Left lung (tissue), 10 donors: ENCODE measurements around the gene ARL4D. TPM values are rescaled to one million over a fixed set of nuclear protein-coding genes. Genes with fewer than 3 reads are reported as not detected.
"Not testable (repeated sequence)": the region's sequence is repeated elsewhere in the genome, so short reads cannot be mapped to it uniquely, and the experiment has no call there.

ENCODE experiments used
- ATAC-seq: fragments of 200-7000 bp; cut with Tn5 transposase; one replicate; pipeline ENCODE4 v1.9.1; 2020; ENCODE audit warnings: moderate library complexity
- DNase-seq, 4 donors: peaks; one replicate each; pipeline ENCODE4 v3.0.0-alpha.2; 2013 to 2020
- H3K27ac ChIP-seq, 2 donors: fragments of 200-600 bp; sonication (generic) in 1 of 2; one replicate each; pipeline versions ENCODE4 v1.5.0 to v1.8.0; 2020 to 2021
- H3K27me3 ChIP-seq, 2 donors: fragments of 200-600 bp; sonication (generic) in 1 of 2; one replicate each; pipeline versions ENCODE4 v1.5.0 to v1.8.0; 2020 to 2021
- H3K36me3 ChIP-seq, 2 donors: fragments of 200-600 bp; sonication (generic) in 1 of 2; one replicate each; pipeline versions ENCODE4 v1.5.0 to v1.8.0; 2020 to 2021
- H3K4me1 ChIP-seq, 2 donors: fragments of 200-600 bp; one replicate each; pipeline ENCODE4 v1.8.0; 2021
- H3K4me3 ChIP-seq, 2 donors: fragments of 200-600 bp; sonication (generic) in 1 of 2; one replicate each; pipeline versions ENCODE4 v1.5.0 to v1.8.0; 2020 to 2021; ENCODE audit warnings: mild to moderate bottlenecking in 1 of 2
- H3K9me3 ChIP-seq, 2 donors: fragments of 200-600 bp; sonication (generic) in 1 of 2; one replicate each; pipeline versions ENCODE4 v1.5.0 to v1.8.0; 2020 to 2021
- intact Hi-C, 2 donors: fragments of 100-400 bp; cut with DNase I; formaldehyde crosslinking; loops; one replicate each; pipeline versions ENCODE4 v1.11.2 to v1.14.2; 2022
- polyA plus RNA-seq, 6 donors: library from polyadenylated mRNA; unstranded; fragments of 120-200 nt; gene quantifications; one replicate each; pipeline ENCODE4 v1.2.1, GENCODE V29; 2013; ENCODE audit not compliant: insufficient read length in 6 of 6
- total RNA-seq, 2 donors: library from RNA; stranded (reverse); fragmentation: NEBNext Ultra II Directional; extraction: Animal tissue kit (Norgen Biotek cat#: 25700); gene quantifications; one replicate each; pipeline ENCODE4 v1.2.1, GENCODE V29; 2021
- TF ChIP-seq, protein P1 (sequence below), 2 donors: fragments of 200-600 bp; sonication (generic) in 1 of 2; IDR thresholded peaks; one replicate each; pipeline versions ENCODE4 v1.5.0 to v1.8.0; 2021; ENCODE audit warnings: antibody characterized with exemption in 2 of 2
- donor health status: DM: no; HTN: yes; CAD: no.
- donor health status: DM: no; HTN: no; CAD: no.

Gene ARL4D
- total and polyA plus RNA-seq, 8 donors = 5.9 to 13.0 (median 9.7) TPM

DNA sequence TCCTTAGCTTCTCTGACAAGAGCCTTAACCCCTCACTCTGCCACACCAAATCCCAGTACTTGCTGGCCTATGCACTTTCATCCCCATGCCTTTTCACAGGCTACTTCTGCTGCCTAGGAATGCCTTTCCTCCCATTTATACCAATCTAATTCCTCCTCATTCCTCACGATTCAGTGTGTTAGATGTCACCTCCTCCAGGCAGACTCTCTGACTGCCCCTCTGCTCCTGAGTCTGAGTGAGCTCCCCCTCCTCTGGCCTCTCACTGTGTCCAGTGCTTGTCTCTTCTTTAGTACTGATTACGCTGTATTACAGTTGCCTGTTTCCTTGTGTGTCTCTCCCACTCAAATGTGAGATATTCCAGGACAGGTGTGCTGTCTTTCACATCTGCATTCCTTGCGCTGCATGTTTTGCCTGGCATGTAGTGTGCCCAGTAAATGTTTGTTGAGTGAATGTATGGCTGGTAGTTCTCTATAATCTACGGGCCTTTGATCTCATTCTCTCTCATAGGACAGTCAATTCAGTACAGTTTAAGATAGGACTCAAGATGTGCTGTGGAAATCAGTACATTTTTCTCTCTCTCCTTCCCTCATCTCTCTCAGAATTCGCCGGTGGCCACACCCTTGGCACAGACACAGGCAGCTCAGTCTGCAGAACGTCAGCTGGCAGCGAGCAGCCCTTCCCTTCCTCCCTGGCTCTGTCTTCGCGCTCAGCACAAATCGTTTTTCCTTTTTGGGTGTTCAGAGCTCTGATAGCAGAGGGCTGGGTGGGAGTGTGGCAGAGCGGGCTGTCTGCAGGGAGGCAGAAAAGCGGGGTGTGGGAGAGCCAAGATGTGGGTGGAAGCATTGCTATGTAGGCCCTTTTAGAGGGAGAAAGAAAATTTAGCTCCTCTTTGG is 18.5 kb downstream of the ARL4D start:
- TF ChIP-seq, protein P1, sequence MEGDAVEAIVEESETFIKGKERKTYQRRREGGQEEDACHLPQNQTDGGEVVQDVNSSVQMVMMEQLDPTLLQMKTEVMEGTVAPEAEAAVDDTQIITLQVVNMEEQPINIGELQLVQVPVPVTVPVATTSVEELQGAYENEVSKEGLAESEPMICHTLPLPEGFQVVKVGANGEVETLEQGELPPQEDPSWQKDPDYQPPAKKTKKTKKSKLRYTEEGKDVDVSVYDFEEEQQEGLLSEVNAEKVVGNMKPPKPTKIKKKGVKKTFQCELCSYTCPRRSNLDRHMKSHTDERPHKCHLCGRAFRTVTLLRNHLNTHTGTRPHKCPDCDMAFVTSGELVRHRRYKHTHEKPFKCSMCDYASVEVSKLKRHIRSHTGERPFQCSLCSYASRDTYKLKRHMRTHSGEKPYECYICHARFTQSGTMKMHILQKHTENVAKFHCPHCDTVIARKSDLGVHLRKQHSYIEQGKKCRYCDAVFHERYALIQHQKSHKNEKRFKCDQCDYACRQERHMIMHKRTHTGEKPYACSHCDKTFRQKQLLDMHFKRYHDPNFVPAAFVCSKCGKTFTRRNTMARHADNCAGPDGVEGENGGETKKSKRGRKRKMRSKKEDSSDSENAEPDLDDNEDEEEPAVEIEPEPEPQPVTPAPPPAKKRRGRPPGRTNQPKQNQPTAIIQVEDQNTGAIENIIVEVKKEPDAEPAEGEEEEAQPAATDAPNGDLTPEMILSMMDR (IDR thresholded peaks at IDR 0.05) = no peak
- Histone ChIP-seq H3K4me1 (peaks cover 0 to 9% of the 10 kb centered on the region in 2 donors), H3K36me3 (no peaks in the 10 kb centered on the region), H3K4me3 (no peak overlapping the region), H3K9me3 (no peaks in the 10 kb centered on the region), H3K27ac (peak overlapping the region; percentile 58 to 65), H3K27me3 (no peaks in the 10 kb centered on the region)
- ATAC-seq (peak; percentile 81), DNase-seq (peak in 2 of 4 donors; percentile 51 to 52)
- intact Hi-C loops = no loop called here

DNA sequence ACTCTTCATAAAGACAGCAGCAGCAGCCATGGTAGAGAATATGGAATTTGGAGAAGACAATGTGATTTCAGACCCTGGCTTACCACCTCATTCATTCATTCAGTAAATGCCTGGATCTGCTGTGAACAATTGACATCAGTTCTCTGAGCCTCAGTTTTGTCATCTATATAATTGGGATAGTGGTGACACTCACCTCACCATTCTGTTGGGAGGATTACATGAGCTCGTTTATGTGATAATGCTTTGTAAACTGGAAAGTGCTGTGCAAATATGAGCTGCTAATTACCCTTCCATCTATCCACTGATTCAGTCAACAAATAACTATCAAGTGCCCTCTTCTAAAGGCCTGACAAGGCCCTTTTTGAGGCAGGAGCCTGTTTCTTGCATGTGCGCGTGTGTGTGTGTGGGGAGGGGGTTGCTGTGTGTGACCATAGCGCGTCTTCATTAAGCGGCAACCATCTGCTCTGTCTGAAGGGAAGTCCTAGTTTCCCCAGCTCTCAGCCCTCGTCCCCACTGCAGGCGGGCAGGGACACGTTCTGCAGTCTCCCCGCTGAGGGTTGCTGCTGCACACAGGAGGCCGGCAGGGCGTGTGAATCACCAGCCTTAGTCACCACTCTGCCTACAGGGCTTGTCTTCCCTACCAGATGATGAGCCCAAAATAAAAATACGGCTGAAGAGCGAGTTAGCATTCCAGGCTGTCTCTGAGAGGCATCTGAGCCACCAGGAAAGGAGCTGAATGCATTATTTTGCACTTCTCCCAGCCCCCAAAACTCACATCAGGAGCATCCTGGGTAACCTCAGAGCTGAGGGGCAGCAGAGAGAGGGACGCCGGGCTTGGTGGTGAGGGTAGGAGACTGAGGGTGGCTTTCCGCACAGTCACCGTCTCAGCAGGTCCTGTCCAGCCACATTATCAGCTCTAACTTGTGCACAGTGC is 19.9 kb downstream of the ARL4D start:
- intact Hi-C loops = no loop called here
- Histone ChIP-seq H3K4me3 (no peak overlapping the region), H3K36me3 (no peaks in the 10 kb centered on the region), H3K9me3 (no peaks in the 10 kb centered on the region), H3K4me1 (peaks cover 0 to 9% of the 10 kb centered on the region in 2 donors), H3K27me3 (no peaks in the 10 kb centered on the region), H3K27ac (no peak overlapping the region)
- DNase-seq = peak in 1 of 4 donors; percentile 47
- TF ChIP-seq, protein P1 (IDR thresholded peaks at IDR 0.05) = no peak
- ATAC-seq = peak; percentile 80

DNA sequence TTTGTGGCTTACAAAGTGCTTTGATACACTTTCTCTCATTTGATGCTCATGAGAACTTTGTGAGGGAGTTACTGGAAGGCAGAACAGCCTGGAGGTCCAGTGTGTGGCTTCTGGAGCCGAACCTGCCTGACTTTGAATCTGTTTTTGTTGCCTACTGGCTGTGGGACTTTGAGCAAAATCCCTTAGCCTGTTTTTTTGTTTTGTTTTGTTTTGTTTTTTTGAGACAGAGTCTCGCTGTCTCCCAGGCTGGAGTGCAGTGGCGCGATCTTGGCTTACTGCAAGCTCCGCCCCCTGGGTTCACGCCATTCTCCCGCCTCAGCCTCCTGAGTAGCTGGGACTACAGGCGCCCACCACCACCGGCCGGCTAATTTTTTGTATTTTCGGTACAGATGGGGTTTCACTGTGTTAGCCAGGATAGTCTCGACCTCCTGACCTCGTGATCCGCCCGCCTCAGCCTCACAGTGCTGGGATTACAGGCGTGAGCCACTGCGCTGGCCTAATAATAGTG is 20.6 kb downstream of the ARL4D start:
- H3K4me1 ChIP-seq, H3K27ac ChIP-seq, intact Hi-C loops, H3K9me3 ChIP-seq, H3K27me3 ChIP-seq, ATAC-seq, H3K36me3 ChIP-seq, DNase-seq, H3K4me3 ChIP-seq: not testable (repeated sequence)

DNA sequence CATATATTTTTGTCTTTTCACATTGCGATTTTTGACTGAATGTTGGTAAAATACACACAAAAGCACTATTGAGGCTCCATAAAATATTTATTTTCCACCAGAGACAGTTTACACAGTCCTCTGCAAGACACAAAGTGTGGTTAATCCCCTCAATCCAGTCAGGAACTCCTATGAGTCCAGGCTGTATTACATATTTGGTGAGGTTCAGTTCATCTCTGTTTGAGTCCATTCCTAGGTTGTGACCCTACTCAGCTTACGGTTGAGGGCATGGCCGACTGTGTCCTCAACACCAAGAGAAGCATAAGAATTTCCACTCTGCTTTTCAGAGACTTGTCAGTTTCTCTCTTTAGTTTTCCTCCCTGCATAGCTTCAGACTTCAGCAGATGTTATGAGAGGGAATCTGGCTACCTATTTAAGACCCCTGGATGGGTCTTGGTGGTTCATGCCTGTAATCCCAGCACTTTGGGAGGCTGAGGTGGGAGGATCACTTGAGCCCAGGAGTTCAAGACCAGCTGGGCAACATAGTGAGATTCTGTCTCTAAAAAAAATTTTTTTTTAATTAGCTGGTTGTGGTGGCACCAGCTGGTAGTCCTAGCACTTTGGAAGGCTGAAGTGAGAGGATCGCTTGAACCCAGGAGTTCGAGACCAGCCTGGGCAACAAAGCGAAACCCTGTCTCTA is 25.1 kb downstream of the ARL4D start:
- DNase-seq = no peak
- H3K27me3 ChIP-seq = no peaks in the 10 kb centered on the region
- no peak for ATAC-seq
- no peaks in the 10 kb centered on the region for H3K4me1 ChIP-seq
- intact Hi-C loops = no loop called here
- no peak overlapping the region for H3K4me3 ChIP-seq
- TF ChIP-seq, protein P1 (IDR thresholded peaks at IDR 0.05) = no peak
- H3K36me3 ChIP-seq = no peaks in the 10 kb centered on the region
- no peaks in the 10 kb centered on the region for H3K9me3 ChIP-seq
- no peak overlapping the region for H3K27ac ChIP-seq

DNA sequence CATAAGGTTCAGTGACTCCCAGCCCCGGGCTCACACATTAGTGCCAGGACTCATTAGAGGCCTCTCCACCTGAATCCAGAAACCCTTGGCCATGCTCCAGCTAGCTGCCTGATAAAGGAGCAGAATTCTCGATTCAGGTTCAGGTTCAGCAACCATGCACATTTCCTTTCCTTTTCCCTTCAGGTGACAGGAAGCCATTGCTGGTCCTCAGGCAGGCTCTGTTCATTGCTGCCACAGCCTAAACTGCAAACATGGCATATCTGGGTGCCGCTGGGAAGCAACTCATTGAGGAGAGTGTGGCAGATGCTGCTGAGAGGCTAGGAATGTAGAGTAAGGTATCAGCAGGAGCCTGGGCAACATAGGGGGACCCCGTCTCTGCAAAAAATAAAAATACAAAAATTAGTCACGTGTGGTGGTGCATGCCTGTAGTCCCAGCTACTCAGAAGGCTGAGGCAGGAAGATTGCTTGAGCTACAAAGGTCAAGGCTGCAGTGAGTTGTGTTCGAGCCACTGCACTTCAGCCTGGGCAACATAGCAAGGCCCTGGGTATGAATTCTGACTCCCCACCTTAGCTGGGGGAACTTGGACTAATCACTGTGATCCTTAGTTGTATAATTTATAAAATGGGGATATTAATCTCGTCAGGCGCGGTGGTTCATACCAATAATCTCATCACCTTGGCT is 28.7 kb downstream of the ARL4D start:
- Histone ChIP-seq H3K4me1 (peaks cover 0 to 9% of the 10 kb centered on the region in 2 donors), H3K36me3 (no peaks in the 10 kb centered on the region), H3K27me3 (no peaks in the 10 kb centered on the region), H3K4me3 (no peak overlapping the region), H3K27ac (no peak overlapping the region), H3K9me3 (no peaks in the 10 kb centered on the region)
- TF ChIP-seq, protein P1 (IDR thresholded peaks at IDR 0.05) = no peak
- intact Hi-C loops = no loop called here
- ATAC-seq (no peak), DNase-seq (no peak)
